HS-5 (cell line): ENCODE data around the gene CNOT10.
"Not testable (repeated sequence)": the region's sequence is repeated elsewhere in the genome, so short reads cannot be mapped to it uniquely, and the experiment has no call there.

Experiments used
- DNase-seq: peaks from one replicate; pipeline ENCODE4 v3.0.0-alpha.2; 2012; ENCODE audit warnings: low read depth

The CNOT10 gene

DNA sequence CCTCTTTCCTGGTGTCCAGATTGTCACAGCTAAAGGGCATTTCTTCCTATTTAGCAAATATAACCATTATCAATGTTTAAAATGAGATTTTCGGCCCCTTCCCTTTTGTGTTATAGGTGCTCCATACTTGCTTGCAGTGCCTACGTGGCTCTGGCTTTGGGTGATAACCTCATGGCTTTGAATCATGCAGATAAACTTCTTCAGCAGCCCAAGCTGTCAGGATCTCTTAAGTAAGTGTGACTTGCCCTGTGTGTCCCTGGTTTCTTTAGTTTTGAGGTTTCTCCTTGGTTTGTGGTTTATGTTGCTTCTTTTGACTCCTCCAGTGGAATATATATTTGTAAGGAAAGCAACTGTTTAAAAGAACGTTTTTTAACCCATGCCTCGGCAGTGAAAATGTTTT lies 74.4 kb downstream of the CNOT10 start:
- no peak for DNase-seq

DNA sequence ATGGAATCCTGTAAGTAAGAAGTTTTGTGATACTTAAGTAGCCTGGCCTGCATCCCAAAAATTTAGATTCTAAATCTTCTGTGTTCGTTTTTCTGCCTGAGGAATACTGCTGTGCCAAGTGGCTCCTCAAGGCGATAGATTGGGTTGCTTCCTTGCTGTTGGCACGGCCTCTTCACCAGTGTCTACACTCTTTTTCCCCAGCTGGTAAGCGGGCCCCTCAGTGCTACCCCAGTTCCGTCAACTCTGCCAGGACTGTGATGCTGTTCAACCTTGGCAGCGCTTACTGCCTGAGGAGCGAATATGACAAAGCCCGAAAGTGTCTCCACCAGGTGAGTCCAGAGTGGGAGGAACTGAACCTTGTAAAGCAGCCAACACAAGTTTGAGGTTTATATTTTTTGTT lies 79.5 kb downstream of the CNOT10 start:
- no peak for DNase-seq

- no peak for DNase-seq
These were observed 93.4 kb downstream of the CNOT10 start for GRCh38 chr3:32778389-32778788.

DNA sequence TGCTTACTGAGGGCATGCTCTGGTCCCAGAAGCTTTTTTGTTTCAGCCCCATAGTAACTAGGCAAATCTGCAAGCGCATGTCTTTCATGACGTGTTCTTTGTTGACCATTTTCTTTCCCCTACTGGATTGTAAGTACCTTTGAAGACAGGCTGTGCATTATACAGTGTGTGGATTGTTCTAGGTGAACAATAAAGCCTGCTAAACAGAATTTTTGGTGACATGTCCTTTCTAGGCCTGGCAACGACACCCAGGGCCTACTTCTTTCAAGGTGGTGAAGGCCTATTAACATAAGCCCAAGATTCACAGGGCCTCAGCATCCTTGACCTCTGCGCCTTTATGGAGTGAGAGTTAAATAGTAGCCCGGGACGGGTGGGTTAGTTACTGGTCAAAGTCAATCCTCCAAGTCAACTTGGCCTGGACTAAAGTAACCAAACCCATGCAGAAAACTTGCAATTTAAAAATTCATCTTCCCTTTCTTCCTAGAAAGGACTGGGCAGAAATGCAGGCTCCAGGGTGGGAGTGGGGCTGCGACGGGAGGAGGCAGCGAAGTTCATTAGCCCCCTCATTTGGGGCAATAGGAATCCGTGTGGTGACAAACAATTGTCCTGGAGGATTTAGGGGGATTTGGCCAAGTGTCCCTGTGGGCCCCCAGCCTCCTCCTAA lies 95.2 kb downstream of the CNOT10 start:
- DNase-seq: no peak

GRCh38 chr3:32780735-32781210 lies 95.8 kb downstream of the CNOT10 start:
- no peak for DNase-seq

DNA sequence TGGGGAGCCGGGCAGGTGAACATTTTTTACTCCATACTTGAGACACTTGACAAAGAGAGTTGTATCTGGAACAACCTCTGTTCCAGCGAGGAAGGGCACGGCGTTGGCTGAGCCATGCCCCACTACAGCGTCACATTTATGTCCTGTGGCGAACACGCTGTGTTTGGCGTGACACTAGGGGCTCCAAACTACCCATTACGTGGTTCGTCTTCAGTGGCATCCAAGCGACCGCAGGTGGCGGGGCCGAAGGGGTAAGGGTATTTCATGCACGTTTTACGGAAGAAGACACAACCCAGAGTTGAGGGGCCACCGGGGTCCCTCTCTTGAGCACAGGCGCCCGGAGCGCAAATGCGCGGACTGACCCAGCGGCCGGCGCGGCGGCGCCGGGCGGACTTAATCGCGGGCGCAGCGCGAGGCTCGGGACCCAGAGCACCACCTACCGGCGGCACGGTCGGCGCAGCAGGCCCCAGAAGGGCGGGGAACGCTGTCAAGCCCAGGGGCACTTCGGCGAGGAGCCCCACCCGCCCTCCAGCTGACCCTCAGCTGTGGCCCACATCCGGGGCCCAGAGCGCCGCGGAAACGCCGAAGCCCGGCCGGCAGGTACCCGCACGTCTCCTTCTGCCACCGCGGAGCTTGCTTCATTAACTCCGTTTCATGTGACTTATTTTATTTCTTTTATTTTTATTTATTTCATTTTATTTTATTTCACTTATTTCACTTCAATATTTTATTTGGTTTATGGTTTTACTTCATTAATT lies 96.4 kb downstream of the CNOT10 start:
- DNase-seq: peak; percentile 46

- DNase-seq: not testable (repeated sequence)
These were observed 96.9 kb downstream of the CNOT10 start for GRCh38 chr3:32781969-32782270.

- no peak for DNase-seq
These were observed 97.4 kb downstream of the CNOT10 start for GRCh38 chr3:32782407-32782806.

GRCh38 chr3:32791833-32792232 lies 106.8 kb downstream of the CNOT10 start:
- DNase-seq: no peak

DNA sequence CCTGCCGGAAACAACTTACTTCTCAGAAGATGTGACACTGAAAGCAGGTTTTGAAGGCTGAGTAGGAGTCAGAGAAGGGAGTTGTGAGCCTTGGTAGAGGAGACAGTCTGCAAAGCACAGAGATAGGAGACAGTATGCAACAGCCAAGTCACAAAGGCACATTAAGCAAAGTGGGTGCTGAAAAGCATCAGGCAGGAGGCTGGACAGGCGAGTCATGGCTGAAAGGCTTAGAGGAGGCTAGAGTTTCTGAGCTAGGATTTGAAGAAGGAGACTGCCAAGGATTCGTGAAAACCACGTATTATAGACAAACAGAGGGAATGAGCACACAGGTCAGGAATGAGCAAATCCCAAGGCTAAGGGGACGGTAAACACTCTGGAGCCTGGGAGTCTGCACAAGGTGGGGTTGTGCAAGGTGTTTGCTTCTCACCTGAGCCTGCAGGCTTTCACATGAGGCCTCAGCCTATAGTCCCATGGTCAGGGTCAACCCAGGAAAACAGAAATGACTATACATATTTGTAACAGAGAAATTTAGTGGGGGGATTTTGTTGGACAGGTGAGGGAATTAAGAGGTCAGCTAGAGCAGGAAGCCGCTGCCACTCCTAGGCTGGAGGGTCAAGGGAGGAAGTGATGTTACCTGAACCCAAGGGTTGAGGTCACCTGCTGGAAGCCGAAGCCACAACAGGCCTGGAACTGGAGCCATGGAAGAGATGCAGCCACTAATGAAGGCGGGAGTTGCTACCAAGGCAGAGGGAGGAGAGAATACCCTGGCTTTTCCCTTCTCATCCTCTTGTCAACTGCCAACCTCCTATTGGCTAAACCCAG lies 109.7 kb downstream of the CNOT10 start:
- DNase-seq: no peak

DNA sequence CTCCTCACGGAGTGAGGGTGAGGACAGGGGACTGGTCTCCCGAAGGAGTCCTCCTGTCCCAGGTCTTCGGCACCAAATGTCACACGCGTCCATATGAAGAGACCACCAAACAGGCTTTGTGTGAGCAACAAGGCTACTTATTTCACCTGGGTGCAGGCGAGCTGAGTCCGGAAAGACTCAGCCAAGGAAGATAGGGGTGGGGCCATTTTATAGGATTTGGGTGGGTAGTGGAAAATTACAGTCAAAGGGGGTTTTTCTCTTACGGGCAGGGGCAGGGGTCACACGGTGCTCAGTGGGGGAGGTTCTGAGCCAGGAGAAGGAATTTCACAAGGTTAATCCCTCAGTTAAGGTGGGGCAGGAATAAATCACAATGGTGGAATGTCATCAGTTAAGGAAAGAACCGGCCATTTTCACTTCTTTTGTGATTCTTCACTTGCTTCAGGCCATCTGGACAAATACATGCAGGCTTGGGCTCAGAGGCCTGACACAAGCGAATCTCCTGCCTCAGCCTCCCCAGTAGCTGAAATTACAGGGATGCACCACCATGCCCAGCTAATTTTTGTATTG lies 111.5 kb downstream of the CNOT10 start:
- DNase-seq: not testable (repeated sequence)

GRCh38 chr3:32797776-32798175 lies 112.8 kb downstream of the CNOT10 start:
- DNase-seq: no peak

- not testable (repeated sequence) for DNase-seq
These were observed 116.5 kb downstream of the CNOT10 start for GRCh38 chr3:32801440-32801839.

DNA sequence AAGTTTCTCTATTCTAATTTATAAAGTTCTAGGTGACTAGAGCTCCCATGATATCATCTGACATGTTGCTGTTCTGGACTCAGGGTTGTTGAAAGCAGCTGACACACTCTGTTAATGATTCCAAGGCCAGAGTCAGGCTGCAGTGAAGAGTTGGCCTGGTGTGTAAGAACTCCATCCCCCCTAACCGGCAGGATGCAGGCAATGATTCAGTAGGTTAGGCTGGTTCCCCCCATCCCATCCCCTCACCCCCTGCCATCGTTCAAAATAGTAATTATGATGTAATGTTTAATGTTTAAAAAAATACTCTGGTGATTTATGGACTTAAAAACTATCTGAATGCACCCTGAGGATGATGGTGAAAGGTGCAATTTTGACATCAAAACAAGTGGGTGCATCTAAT lies 128.2 kb downstream of the CNOT10 start:
- no peak for DNase-seq

GRCh38 chr3:32814361-32814760 lies 129.4 kb downstream of the CNOT10 start:
- DNase-seq: no peak

- no peak for DNase-seq
These were observed 131.0 kb downstream of the CNOT10 start for GRCh38 chr3:32815841-32816438.

- peak; percentile 3 for DNase-seq
These were observed 131.7 kb downstream of the CNOT10 start for GRCh38 chr3:32816439-32817256.

DNA sequence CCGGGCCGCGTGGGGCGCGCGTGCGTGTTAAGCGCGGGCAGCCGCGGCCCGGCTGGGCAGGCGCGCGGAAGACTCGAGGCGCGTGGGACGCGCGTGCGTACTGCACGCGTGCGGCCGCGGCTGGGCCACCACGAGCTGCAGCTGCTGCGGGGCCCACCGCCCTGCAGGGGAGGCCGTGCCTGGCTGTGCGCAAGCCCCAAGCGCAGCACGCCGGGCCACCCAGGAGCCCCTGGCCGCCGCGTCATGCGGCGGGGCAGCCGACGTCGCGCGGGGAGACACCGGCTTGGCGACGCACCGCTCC lies 132.2 kb downstream of the CNOT10 start:
- DNase-seq: no peak

DNA sequence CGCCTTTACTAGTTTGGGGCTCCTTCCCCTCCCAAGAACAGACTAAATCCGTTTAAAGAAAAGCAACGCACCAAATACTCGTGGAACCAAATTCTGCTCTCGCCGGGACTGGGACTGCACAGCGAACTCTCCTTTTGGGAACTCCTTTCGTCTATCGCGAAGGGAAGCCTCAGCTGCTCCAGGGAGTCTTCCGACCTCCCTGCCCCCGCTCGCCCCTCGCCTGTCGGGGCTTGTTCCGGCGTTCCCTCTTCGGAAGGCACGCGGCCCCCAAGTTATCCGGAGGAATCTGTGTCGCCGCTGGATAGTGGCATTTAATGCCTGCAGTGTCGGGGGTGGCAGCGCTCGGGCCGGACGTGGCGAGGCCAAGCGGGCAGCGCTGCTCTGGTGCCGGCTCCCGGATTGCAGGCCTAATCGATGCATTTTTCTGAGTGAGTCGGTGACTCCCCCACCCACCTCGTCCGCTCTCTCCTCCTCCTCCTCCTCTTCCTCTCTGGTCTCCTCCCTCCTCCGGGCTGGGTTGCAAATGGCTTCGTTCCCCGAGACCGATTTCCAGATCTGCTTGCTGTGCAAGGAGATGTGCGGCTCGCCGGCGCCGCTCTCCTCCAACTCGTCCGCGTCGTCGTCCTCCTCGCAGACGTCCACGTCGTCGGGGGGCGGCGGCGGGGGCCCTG lies 132.7 kb downstream of the CNOT10 start, which contains the start of gene TRIM71:
Gene TRIM71 (plus strand): TSS at position 440 of the 671 bp plus-strand sequence. CDS start 84 bp downstream, at position 524.
- DNase-seq: peak; percentile 2

- DNase-seq: no peak
These were observed 133.4 kb downstream of the CNOT10 start for GRCh38 chr3:32818229-32818969.
